Measurements from ENCODE around the gene PLA2G4A.

The PLA2G4A gene

GRCh38 chr1:186967656-186968394 lies 139.1 kb downstream of the PLA2G4A start:
- DNase-seq (ENCODE audit: extremely low read depth, low read depth) = peak; percentile 20
- TF ChIP-seq CTCF (IDR thresholded peaks at IDR 0.05; ENCODE audit: low read depth, low read length, missing control alignments) = no peak
- H3K4me3 ChIP-seq (replicated peaks; ENCODE audit: low read depth, low read length) = no peak overlapping the region

GRCh38 chr1:186974774-186975181 lies 146.0 kb downstream of the PLA2G4A start:
- no peak for TF ChIP-seq CTCF (IDR thresholded peaks at IDR 0.05; ENCODE audit: low read depth, low read length, missing control alignments)
- peak; percentile 93 for DNase-seq (ENCODE audit: extremely low read depth, low read depth)
- no peak overlapping the region for H3K4me3 ChIP-seq (replicated peaks; ENCODE audit: low read depth, low read length)

GRCh38 chr1:186975220-186975619 lies 146.5 kb downstream of the PLA2G4A start:
- no peak for TF ChIP-seq CTCF (IDR thresholded peaks at IDR 0.05; ENCODE audit: low read depth, low read length, missing control alignments)
- DNase-seq (ENCODE audit: extremely low read depth, low read depth) = no peak
- H3K4me3 ChIP-seq (replicated peaks; ENCODE audit: low read depth, low read length) = no peak overlapping the region

- TF ChIP-seq CTCF (IDR thresholded peaks at IDR 0.05; ENCODE audit: low read depth, low read length, missing control alignments) = no peak
- DNase-seq (ENCODE audit: extremely low read depth, low read depth) = no peak
- no peak overlapping the region for H3K4me3 ChIP-seq (replicated peaks; ENCODE audit: low read depth, low read length)
These were observed 148.0 kb downstream of the PLA2G4A start for GRCh38 chr1:186976700-186977099.

- no peak for DNase-seq (ENCODE audit: extremely low read depth, low read depth)
- TF ChIP-seq CTCF (IDR thresholded peaks at IDR 0.05; ENCODE audit: low read depth, low read length, missing control alignments) = no peak
These were observed 148.7 kb downstream of the PLA2G4A start for GRCh38 chr1:186977266-186977957.

GRCh38 chr1:186978596-186979556 lies 150.1 kb downstream of the PLA2G4A start:
- TF ChIP-seq CTCF (IDR thresholded peaks at IDR 0.05; ENCODE audit: low read depth, low read length, missing control alignments) = no peak
- no peak overlapping the region for H3K4me3 ChIP-seq (replicated peaks; ENCODE audit: low read depth, low read length)
- DNase-seq (ENCODE audit: extremely low read depth, low read depth) = no peak

More at GRCh38 chr1:186977266-186977957, 148.7 kb downstream of the PLA2G4A start:
- H3K4me3 ChIP-seq (replicated peaks; ENCODE audit: low read depth, low read length) = no peak overlapping the region
